Stimulated activated naive B cell treated with anti-CD40 and anti-IgM and Interleukin-4, amounts not matched to agents 10 μg/mL and 1 μg/mL and 100 μg/mL, for 72 hours (primary cell): ENCODE results near the gene ZSCAN10.
"Not testable (repeated sequence)": the region's sequence is repeated elsewhere in the genome, so short reads cannot be mapped to it uniquely, and the experiment has no call there.

Experiments used
- ATAC-seq, 2 donors: fragments of 150-1000 bp; cut with Tn5 transposase; replicated peaks; 2 replicates each; pipeline ENCODE4 v1.10.0; 2021; ENCODE audit warnings: moderate library complexity in 1 of 2
- DNase-seq: peaks from one replicate; pipeline ENCODE4 v3.0.0; 2021
- H3K27ac Mint-ChIP-seq: one replicate; pipeline ENCODE4 v1.8.0; 2022; ENCODE audit warnings: mild to moderate bottlenecking, mixed read lengths
- H3K27me3 Mint-ChIP-seq, 2 donors: one replicate each; pipeline ENCODE4 v1.8.0; 2022; ENCODE audit warnings: mixed read lengths in 2 of 2
- H3K36me3 Mint-ChIP-seq, 2 donors: one replicate each; pipeline ENCODE4 v1.8.0; 2022; ENCODE audit warnings: mixed read lengths in 2 of 2, mild to moderate bottlenecking in 1 of 2
- H3K4me1 Mint-ChIP-seq, 2 donors: one replicate each; pipeline ENCODE4 v1.8.0; 2022; ENCODE audit warnings: mixed read lengths in 2 of 2, mild to moderate bottlenecking in 1 of 2
- H3K4me3 Mint-ChIP-seq, 2 donors: one replicate each; pipeline ENCODE4 v1.8.0; 2022; ENCODE audit warnings: mild to moderate bottlenecking in 2 of 2, mixed read lengths in 2 of 2, moderate library complexity in 1 of 2
- H3K9me3 Mint-ChIP-seq, 2 donors: one replicate each; pipeline ENCODE4 v1.8.0; 2022; ENCODE audit warnings: mixed read lengths in 2 of 2, mild to moderate bottlenecking in 1 of 2

Gene ZSCAN10

DNA sequence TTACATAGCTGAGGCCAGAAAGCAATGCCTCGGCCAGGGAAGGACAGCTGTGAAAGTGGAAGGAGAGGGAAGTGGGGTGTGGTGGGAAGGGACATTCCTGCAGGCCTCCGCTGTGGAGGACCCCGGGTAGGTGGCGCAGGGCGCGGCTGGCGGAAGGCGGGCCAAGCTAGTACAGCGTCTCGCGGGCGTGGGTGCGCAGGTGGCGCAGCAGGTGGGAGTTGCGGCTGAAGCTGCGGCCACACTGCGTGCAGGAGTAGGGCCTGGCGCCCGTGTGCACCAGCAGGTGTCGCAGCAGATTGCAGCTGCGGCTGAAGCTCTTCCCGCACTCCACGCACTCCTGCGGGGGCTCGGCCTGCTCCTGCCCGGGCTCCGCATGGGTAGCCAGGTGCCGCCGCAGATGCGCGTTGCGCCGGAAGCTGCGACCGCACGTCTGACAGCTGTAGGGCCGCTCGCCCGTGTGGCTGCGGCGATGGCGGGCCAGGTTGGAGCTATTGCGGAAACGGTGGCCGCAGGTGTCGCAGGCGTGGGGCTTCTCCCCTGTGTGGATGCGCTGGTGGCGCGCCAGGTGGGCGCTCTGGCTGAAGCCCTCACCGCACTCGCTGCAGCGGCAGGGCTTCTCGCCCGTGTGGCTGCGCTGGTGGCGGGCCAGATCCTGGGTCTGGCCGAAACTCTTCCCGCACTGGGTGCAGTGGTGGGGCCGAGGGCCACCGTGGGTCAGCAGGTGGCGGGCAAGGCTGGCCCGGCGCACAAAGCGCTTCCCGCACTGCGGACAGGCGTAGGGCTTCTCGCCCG lies 10.0 kb downstream of the ZSCAN10 start:
- peaks cover 15 to 18% of the 10 kb centered on the region in 2 donors for H3K27me3 Mint-ChIP-seq
- DNase-seq (no peak), ATAC-seq (no peak)
- H3K36me3 Mint-ChIP-seq, result no peaks in the 10 kb centered on the region
- no peak overlapping the region for H3K27ac Mint-ChIP-seq
- no peak overlapping the region for H3K4me3 Mint-ChIP-seq
- peaks cover 3 to 8% of the 10 kb centered on the region in 2 donors for H3K4me1 Mint-ChIP-seq
- H3K9me3 Mint-ChIP-seq, result no peaks in the 10 kb centered on the region

DNA sequence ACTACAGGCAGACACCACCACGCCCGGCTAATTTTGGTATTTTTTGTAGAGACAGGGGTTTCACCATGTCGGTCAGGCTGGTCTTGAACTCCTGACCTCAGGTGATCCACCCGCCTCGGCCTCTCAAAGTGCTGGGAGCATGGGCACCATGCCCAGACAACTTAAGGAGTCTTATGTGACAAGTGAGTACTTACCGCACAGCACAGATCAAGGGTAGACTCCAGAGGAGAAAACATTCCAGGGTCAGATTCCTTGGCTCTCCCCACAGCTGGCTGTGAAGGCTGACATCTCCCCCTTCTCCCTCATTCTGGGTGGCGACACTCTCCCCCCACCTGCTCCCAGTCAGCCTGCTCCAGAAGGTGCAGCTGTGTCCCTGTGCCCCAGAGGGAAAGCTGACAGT lies 10.6 kb downstream of the ZSCAN10 start:
- no peak for DNase-seq
- ATAC-seq, result no peak
- Mint-ChIP-seq H3K27ac (no peak overlapping the region), H3K9me3 (no peaks in the 10 kb centered on the region), H3K4me3 (no peak overlapping the region), H3K36me3 (no peaks in the 10 kb centered on the region), H3K27me3 (peaks cover 15 to 18% of the 10 kb centered on the region in 2 donors), H3K4me1 (peaks cover 3 to 8% of the 10 kb centered on the region in 2 donors)

DNA sequence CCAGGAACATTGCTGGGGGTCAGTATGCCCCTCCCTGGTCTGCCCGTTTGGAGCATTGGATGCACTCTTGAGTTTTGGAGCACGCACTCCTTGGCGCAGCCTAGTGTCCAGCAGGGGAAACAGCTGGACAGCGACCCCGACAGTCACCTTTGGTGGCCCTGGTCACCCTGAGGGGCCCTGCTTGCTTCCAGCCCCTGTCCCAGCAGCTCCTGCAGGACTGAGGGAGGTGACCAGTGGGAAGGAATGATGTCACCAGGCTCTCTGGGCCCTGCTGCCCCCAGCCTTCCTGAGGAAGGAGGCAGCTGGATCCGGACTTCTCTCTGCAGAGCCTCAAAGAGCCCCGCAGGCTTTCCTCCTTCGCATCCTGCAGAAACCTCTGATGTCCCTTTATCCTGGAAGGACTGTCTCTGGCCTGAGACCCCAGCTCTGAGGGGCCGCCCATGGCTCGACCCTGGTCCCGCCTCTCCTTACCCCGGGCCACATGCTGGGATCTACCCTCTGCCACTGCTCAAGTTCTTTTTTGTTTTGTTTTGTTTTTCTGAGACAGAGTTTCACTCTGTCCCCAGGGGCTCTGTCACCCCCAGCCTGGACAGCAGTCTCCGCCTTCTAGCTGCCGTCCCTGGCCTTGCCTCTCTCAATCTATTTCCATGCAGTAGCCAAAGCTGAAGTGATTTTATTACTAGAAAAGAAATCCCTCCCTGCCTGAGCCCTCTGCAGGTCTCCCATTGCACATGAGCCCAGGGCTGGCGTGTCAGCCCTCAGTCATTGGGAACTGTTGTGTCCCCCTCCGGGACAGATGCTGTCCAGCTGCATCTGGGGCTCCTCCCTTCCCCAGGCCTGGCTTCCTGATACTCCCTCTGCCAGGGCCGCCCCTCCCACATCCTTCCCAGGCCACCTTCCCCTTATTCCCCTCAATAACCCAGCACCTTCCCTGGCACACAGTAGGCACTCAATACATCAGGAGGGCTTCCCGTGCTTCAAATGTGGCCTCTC lies 11.6 kb downstream of the ZSCAN10 start:
- H3K9me3 Mint-ChIP-seq, result no peaks in the 10 kb centered on the region
- no peaks in the 10 kb centered on the region for H3K36me3 Mint-ChIP-seq
- ATAC-seq (no peak), DNase-seq (no peak)
- H3K27me3 Mint-ChIP-seq, result peaks cover 15 to 18% of the 10 kb centered on the region in 2 donors
- peaks cover 3 to 8% of the 10 kb centered on the region in 2 donors for H3K4me1 Mint-ChIP-seq
- no peak overlapping the region for H3K27ac Mint-ChIP-seq
- no peak overlapping the region for H3K4me3 Mint-ChIP-seq

DNA sequence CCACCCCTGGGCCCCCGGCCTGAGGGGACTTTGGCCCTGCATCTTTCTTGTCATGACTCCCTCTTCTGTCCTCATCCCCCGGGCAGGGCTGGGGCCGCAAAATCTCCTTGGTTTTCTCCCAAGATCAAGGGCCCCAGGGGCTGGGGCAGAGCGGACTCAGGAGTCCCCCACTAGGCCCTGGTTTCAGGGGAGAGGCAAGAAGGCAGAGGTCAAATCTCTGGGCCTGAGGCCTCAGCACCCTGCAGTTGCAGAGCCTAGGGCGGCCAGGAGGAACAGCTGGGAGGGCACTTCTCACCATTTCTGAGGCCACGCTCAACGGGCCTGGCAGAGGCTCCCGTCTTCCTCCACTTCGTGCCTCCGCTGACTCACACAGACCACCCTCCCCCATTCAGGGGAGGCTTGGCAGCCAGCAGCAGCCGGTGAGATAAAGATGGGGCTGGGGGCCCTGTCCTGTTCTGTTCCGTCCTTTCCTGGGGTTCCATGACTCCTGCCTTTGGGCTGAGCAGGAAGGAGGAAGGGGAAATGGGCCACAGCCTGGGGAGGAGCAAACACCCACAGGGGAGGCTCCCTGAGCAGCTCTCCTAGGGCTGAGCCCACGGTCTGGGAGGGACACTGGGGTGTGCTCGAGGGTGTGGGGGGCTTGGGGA lies 12.4 kb downstream of the ZSCAN10 start:
- ATAC-seq (no peak), DNase-seq (no peak)
- no peaks in the 10 kb centered on the region for H3K9me3 Mint-ChIP-seq
- peaks cover 3 to 8% of the 10 kb centered on the region in 2 donors for H3K4me1 Mint-ChIP-seq
- H3K27ac Mint-ChIP-seq, result no peak overlapping the region
- no peak overlapping the region for H3K4me3 Mint-ChIP-seq
- no peaks in the 10 kb centered on the region for H3K36me3 Mint-ChIP-seq
- H3K27me3 Mint-ChIP-seq, result peaks cover 15 to 18% of the 10 kb centered on the region in 2 donors

DNA sequence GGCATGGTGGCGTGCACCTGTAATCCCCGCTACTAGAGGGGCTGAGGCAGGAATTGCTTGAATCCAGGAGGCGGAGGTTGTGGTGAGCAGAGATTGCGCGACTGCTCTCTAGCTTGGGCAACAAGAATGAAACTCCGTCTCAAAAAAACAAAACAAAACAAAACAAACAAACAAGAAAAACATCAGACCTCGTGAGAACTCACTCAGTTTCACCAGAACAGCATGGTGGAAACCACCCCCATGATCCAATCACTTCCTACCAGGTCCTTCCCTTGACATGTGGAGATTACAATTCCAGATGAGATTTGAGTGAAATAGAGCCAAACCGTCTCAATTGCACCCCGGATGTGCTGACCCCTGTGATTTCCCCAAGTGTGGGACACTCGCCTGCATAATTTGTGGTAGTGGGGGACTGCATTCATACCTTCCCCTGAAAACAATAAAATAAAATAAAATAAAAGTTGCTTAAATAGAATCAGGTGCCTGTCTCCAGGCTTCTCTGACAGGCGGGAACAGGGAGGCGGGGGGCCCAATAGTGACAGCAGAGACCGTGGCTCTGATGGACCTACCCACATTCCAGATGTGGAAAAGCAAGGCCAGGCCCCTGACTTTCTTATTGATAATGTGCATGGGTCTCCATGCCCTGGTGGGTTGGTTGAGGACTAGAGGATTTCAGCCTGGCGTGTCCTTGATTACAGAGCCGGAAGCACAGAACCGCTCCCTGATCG lies 13.1 kb downstream of the ZSCAN10 start:
- Mint-ChIP-seq H3K27me3 (peaks cover 15 to 18% of the 10 kb centered on the region in 2 donors), H3K9me3 (no peaks in the 10 kb centered on the region), H3K27ac (no peak overlapping the region), H3K36me3 (no peaks in the 10 kb centered on the region), H3K4me1 (peaks cover 3 to 8% of the 10 kb centered on the region in 2 donors), H3K4me3 (no peak overlapping the region)
- ATAC-seq (no peak), DNase-seq (no peak)

DNA sequence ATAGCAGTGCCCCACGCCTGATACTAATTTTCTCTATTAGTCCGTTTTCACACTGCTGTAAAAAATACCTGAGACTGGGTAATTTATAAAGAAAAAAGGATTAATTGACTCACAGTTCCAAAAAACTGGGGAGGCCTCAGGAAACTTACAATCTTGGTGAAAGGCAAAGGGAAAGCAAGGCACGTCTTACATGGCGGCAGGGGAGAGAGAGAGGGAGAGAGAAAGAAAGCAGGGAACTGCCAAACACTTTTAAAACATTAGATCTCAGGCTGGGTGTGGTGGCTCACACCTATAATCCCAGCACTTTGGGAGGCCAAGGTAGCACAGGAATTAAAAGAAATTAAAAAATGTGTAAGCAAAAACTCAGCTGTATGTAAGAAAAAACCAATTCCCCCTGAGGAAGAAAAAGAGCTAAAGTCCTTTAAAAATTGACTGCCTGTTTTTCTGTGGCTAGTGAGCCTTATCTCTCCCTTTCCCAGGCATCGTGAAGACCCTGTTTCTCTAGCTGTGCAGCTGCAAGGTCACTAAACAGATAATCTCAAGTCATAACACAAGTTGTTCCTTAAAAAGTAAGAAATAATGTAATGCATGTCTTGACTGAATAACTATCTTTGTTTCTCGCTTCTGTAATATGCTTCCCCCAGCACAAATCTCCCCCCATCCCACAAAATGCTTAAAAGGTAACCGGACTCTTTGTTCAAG lies 14.0 kb downstream of the ZSCAN10 start:
- no peaks in the 10 kb centered on the region for H3K36me3 Mint-ChIP-seq

DNA sequence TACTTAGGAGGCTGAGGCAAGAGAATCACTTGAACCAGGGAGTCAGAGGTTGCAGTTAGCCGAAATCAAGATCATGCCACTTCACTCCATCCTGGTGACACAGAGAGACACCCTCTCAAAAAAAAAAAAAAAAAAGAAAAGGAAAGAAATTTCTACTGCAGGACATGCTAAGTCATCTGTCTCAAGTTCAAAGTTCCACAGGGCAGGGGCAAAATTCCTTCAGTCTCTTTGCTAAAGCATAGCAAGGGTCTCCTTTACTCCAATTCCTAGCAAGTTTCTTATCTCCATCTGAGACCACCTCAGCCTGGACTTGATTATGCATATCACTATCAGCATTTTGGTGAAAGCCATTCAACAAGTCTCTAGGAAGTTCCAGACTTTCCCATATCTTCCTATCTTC lies 14.6 kb downstream of the ZSCAN10 start:
- no peak overlapping the region for H3K4me3 Mint-ChIP-seq
- H3K4me1 Mint-ChIP-seq, result peaks cover 3 to 8% of the 10 kb centered on the region in 2 donors
- ATAC-seq, result no peak
- H3K27ac Mint-ChIP-seq, result no peak overlapping the region
- no peak for DNase-seq
- peaks cover 15 to 18% of the 10 kb centered on the region in 2 donors for H3K27me3 Mint-ChIP-seq
- H3K36me3 Mint-ChIP-seq, result no peaks in the 10 kb centered on the region
- no peaks in the 10 kb centered on the region for H3K9me3 Mint-ChIP-seq

More for the DNA sequence above, 14.0 kb downstream of the ZSCAN10 start:
- ATAC-seq (no peak), DNase-seq (no peak)
- H3K27ac Mint-ChIP-seq, result peak overlapping the region; percentile 47
- H3K4me1 Mint-ChIP-seq, result peaks cover 3 to 8% of the 10 kb centered on the region in 2 donors
- no peak overlapping the region for H3K4me3 Mint-ChIP-seq
- H3K27me3 Mint-ChIP-seq, result peaks cover 15 to 18% of the 10 kb centered on the region in 2 donors
- H3K9me3 Mint-ChIP-seq, result no peaks in the 10 kb centered on the region

DNA sequence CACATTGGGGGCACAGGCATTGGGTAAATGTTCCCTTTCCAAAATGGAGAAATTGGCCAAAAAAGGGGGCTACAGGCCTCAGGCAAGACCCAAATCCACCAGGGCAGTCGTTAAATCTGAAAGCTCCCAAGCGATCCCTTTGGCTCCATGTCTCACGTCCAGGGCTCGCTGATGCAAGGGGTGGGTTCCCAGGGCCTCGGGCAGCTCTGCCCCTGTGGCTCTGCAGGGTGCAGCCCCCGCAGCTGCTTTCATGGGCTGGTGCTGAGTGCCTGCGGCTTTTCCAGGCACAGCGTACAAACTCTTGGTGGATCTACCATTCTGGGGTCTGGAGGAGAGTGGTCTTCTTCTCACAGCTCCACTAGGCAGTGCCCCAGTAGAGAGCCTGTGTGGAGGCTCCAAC lies 15.7 kb downstream of the ZSCAN10 start:
- not testable (repeated sequence) for H3K27ac Mint-ChIP-seq, DNase-seq, H3K4me3 Mint-ChIP-seq, H3K4me1 Mint-ChIP-seq, H3K9me3 Mint-ChIP-seq, ATAC-seq, H3K36me3 Mint-ChIP-seq
- H3K27me3 Mint-ChIP-seq, result peaks cover 11 to 12% of the 10 kb centered on the region in 2 donors

DNA sequence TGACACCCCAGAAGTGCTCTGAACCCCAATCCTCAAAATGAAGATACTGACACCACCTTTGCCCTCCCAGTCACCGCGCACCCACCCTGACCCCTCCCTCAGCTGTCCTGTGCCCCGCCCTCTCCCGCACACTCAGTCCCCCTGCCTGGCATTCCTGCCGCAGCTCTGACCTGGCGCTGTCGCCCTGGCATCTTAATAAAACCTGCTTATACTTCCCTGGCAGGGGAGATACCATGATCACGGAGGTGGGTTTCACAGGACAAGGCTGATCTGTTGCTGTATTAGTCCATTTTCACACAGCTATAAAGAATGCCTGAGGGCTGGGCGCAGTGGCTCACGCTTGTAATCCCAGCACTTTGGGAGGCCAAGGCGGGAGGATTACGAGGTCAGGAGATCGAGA lies 17.1 kb downstream of the ZSCAN10 start:
- not testable (repeated sequence) for H3K4me1 Mint-ChIP-seq, ATAC-seq, H3K4me3 Mint-ChIP-seq, H3K27me3 Mint-ChIP-seq, H3K9me3 Mint-ChIP-seq, H3K36me3 Mint-ChIP-seq, DNase-seq, H3K27ac Mint-ChIP-seq

DNA sequence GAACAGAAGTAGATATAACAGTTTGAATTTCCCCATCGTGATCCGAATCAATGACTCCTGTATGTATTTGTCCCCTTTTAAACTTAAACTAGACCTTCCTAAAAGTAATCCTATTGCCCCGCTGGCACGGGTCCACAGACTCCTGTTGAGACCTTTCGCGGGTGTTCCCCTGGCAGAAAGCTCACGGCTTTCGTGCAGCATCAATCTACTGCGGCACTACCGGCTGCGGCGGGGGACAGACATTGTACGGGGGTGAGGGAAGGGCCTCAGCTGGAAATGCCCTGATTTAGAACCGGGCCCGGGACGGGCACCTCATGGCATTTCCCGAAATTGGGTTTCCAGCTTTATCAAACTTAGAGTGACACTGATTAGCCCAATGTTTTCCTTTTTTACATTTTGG lies 19.1 kb downstream of the ZSCAN10 start:
- no peak overlapping the region for H3K4me3 Mint-ChIP-seq
- H3K9me3 Mint-ChIP-seq, result no peaks in the 10 kb centered on the region
- ATAC-seq (no peak), DNase-seq (no peak)
- H3K27ac Mint-ChIP-seq, result no peak overlapping the region
- H3K4me1 Mint-ChIP-seq, result peaks cover 8 to 13% of the 10 kb centered on the region in 2 donors
- no peaks in the 10 kb centered on the region for H3K27me3 Mint-ChIP-seq
- no peaks in the 10 kb centered on the region for H3K36me3 Mint-ChIP-seq

DNA sequence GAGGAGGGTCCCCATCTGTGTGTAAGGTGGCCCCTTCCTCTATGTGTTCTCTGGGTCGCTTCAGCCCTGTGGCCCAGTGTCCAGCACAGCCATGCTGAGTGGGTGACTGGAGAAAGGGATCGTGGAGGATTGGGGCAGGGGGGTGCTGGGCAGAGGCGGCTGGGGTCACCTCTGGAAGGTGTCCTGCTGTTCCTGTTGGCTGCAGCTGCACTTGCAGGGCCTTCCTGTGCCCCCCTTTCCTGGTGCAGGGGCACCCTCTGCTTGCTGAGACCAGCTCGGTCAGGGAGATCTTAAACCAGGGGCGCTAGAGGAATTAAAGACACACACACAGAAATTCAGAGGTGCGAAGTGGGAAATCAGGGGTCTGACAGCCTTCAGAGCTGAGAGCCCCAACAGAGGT lies 22.5 kb downstream of the ZSCAN10 start:
- ATAC-seq (no peak), DNase-seq (no peak)
- peaks cover 8 to 9% of the 10 kb centered on the region in 2 donors for H3K27me3 Mint-ChIP-seq
- H3K9me3 Mint-ChIP-seq, result no peaks in the 10 kb centered on the region
- no peaks in the 10 kb centered on the region for H3K36me3 Mint-ChIP-seq
- peaks cover 24 to 41% of the 10 kb centered on the region in 2 donors for H3K4me1 Mint-ChIP-seq
- H3K4me3 Mint-ChIP-seq, result no peak overlapping the region
- no peak overlapping the region for H3K27ac Mint-ChIP-seq

DNA sequence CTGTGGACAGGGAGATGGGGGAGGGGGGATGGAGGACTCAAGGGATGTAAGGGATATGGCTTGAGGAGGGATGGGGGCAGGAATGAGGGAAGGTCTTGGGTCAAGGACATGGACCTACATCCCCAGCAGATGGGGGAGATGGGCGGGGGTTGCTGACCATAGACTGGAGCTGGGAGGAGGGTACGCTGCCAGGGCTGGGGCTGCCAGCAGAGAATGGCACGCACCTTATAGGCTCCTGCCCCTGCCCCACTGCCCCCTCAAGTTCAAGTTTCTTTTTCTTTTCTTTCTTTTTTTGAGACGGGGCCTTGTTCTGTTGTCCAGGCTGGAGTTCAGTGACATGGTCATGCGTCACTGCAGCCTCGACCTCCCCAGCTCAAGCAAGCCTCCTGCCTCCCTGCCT lies 23.1 kb downstream of the ZSCAN10 start:
- H3K36me3 Mint-ChIP-seq, H3K9me3 Mint-ChIP-seq, H3K27ac Mint-ChIP-seq, H3K4me3 Mint-ChIP-seq, DNase-seq, H3K27me3 Mint-ChIP-seq, ATAC-seq: not testable (repeated sequence)
- peaks cover 24 to 42% of the 10 kb centered on the region in 2 donors for H3K4me1 Mint-ChIP-seq

DNA sequence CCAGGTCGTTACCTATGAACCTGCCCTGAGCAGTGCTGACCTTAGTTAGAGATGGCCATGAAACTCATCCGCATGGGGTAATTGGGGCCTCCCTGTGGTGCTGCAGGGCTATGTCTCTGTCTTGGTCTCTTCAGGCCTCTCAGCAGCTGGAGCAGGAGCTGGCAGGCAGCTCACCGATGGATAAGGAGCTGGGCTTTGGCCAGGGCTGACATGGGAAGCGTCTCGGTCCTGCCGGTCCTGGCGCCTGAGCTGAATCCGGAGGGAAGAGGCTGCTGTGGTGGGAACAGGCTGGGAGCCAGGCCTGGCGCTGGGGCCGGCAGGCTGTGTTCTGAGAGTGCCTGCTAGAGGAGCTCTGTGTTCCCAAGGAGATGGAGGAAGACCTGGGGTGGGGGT lies 23.6 kb downstream of the ZSCAN10 start:
- Mint-ChIP-seq H3K4me3 (no peak overlapping the region), H3K27me3 (peaks cover 8 to 9% of the 10 kb centered on the region in 2 donors), H3K36me3 (no peaks in the 10 kb centered on the region), H3K27ac (peak overlapping the region; percentile 43), H3K9me3 (no peaks in the 10 kb centered on the region), H3K4me1 (peaks cover 24 to 42% of the 10 kb centered on the region in 2 donors)
- peak; percentile 22 to 40 for ATAC-seq
- no peak for DNase-seq
